IPS-18c (cell line): ENCODE measurements around the gene SPDYE17.
"Not testable (repeated sequence)": the region's sequence is repeated elsewhere in the genome, so short reads cannot be mapped to it uniquely, and the experiment has no call there.

Experiments
- H3K4me3 ChIP-seq: 2 replicates; pipeline ENCODE4 v1.7.0; 2013; ENCODE audit warnings: low read depth, mild to moderate bottlenecking, low read length, moderate library complexity; ENCODE audit not compliant: insufficient read depth
- H3K9me3 ChIP-seq: one replicate; pipeline ENCODE4 v1.6.1; 2013; ENCODE audit warnings: mild to moderate bottlenecking, low read length, moderate library complexity; ENCODE audit not compliant: control insufficient read depth, insufficient read depth

The SPDYE17 gene

GRCh38 chr7:77002678-77003233 lies 29.4 kb downstream of the SPDYE17 start:
- not testable (repeated sequence) for H3K4me3 ChIP-seq, H3K9me3 ChIP-seq

GRCh38 chr7:77002104-77002503 lies 30.1 kb downstream of the SPDYE17 start:
- not testable (repeated sequence) for H3K4me3 ChIP-seq, H3K9me3 ChIP-seq

GRCh38 chr7:76999474-77000107 lies 32.6 kb downstream of the SPDYE17 start:
- H3K4me3 ChIP-seq, H3K9me3 ChIP-seq: not testable (repeated sequence)

- not testable (repeated sequence) for H3K9me3 ChIP-seq
Observed at GRCh38 chr7:76998764-76999450, 33.3 kb downstream of the SPDYE17 start.

GRCh38 chr7:76998285-76998589 lies 33.9 kb downstream of the SPDYE17 start:
- H3K4me3 ChIP-seq, result no peak overlapping the region
- H3K9me3 ChIP-seq, result no peaks in the 10 kb centered on the region

More at GRCh38 chr7:76998764-76999450, 33.3 kb downstream of the SPDYE17 start:
- H3K4me3 ChIP-seq, result not testable (repeated sequence)

GRCh38 chr7:76997381-76998284 lies 34.5 kb downstream of the SPDYE17 start:
- H3K4me3 ChIP-seq, result no peak overlapping the region
- no peaks in the 10 kb centered on the region for H3K9me3 ChIP-seq

- H3K9me3 ChIP-seq, H3K4me3 ChIP-seq: not testable (repeated sequence)
Observed at GRCh38 chr7:76996932-76997331, 35.2 kb downstream of the SPDYE17 start.

GRCh38 chr7:76994286-76994685 lies 37.9 kb downstream of the SPDYE17 start:
- H3K9me3 ChIP-seq, H3K4me3 ChIP-seq: not testable (repeated sequence)

GRCh38 chr7:76993831-76994230 lies 38.3 kb downstream of the SPDYE17 start:
- H3K9me3 ChIP-seq, H3K4me3 ChIP-seq: not testable (repeated sequence)

- H3K9me3 ChIP-seq, H3K4me3 ChIP-seq: not testable (repeated sequence)
Observed at GRCh38 chr7:76992871-76993270, 39.3 kb downstream of the SPDYE17 start.

- H3K4me3 ChIP-seq, H3K9me3 ChIP-seq: not testable (repeated sequence)
Observed at GRCh38 chr7:76992204-76992603, 40.0 kb downstream of the SPDYE17 start.

- not testable (repeated sequence) for H3K4me3 ChIP-seq, H3K9me3 ChIP-seq
Observed at GRCh38 chr7:76990202-76990601, 42.0 kb downstream of the SPDYE17 start.

GRCh38 chr7:76985924-76986717 lies 46.0 kb downstream of the SPDYE17 start:
- not testable (repeated sequence) for H3K4me3 ChIP-seq

GRCh38 chr7:76984784-76985136 lies 47.4 kb downstream of the SPDYE17 start:
- not testable (repeated sequence) for H3K4me3 ChIP-seq, H3K9me3 ChIP-seq

More at GRCh38 chr7:76985924-76986717, 46.0 kb downstream of the SPDYE17 start:
- not testable (repeated sequence) for H3K9me3 ChIP-seq

GRCh38 chr7:76983937-76984783 lies 48.0 kb downstream of the SPDYE17 start:
- not testable (repeated sequence) for H3K9me3 ChIP-seq, H3K4me3 ChIP-seq

GRCh38 chr7:76983333-76983732 lies 48.8 kb downstream of the SPDYE17 start:
- H3K9me3 ChIP-seq, H3K4me3 ChIP-seq: not testable (repeated sequence)
